Panc1 (cell line): Measurements from ENCODE around the gene GAREM2. TPM values are rescaled to one million over a fixed set of nuclear protein-coding genes. Genes with fewer than 3 reads are reported as not detected.
"Not testable (repeated sequence)": the region's sequence is repeated elsewhere in the genome, so short reads cannot be mapped to it uniquely, and the experiment has no call there.

Experiments
- ATAC-seq: fragments of 200-7000 bp; cut with Tn5 transposase; 2 replicates; pipeline ENCODE4 v1.9.1; 2020; ENCODE audit warnings: mild to moderate bottlenecking, moderate library complexity
- BruUV-seq: library from RNA; stranded (reverse); fragments of 400-500 nt; replicated peaks from 2 replicates; lab custom pipeline; 2021; lab: Mats Ljungman, UMichigan
- CTCF ChIA-PET: fragments of 300-600 bp; sonication (Branson Sonifier 250); formaldehyde crosslinking; loops from one replicate; lab custom pipeline; 2022; ENCODE audit warnings: antibody characterized with exemption; lab: Charles Lee
- POLR2A ChIA-PET: fragments of 300-600 bp; sonication (Branson Sonifier 250); formaldehyde crosslinking; loops from one replicate; lab custom pipeline; 2022; ENCODE audit warnings: antibody characterized with exemption; lab: Charles Lee
- DNase-seq: peaks from one replicate; pipeline ENCODE4 v3.0.0-alpha.2; 2010; ENCODE audit warnings: low read depth, low spot score
- H3K27ac ChIP-seq: 2 replicates; pipeline ENCODE4 v1.5.1; 2011; ENCODE audit warnings: mild to moderate bottlenecking, low read length, inconsistent platforms
- H3K27me3 ChIP-seq: fragments of 200-500 bp; sonication (Bioruptor generic); 2 replicates; pipeline ENCODE4 v1.6.0; 2014; ENCODE audit warnings: low read length, inconsistent platforms; ENCODE audit not compliant: control insufficient read depth, insufficient read depth
- H3K36me3 ChIP-seq: fragments of 200-500 bp; sonication (Bioruptor generic); 2 replicates; pipeline ENCODE4 v1.5.1; 2014; ENCODE audit warnings: inconsistent platforms, mild to moderate bottlenecking, low read length, moderate library complexity; ENCODE audit not compliant: control insufficient read depth, insufficient read depth
- H3K4me1 ChIP-seq: 2 replicates; pipeline ENCODE4 v1.5.1; 2011; ENCODE audit warnings: inconsistent platforms, mild to moderate bottlenecking, low read length, moderate library complexity; ENCODE audit not compliant: control insufficient read depth, insufficient read depth
- H3K4me3 ChIP-seq, 2 experiments: 2 replicates each; pipeline ENCODE4 v1.5.1; 2011 to 2012; ENCODE audit warnings: low read depth in 2 of 2, low read length in 2 of 2, mild to moderate bottlenecking in 2 of 2, inconsistent platforms in 1 of 2, moderate library complexity in 1 of 2
- H3K9me3 ChIP-seq: fragments of 200-500 bp; sonication (Bioruptor generic); 2 replicates; pipeline ENCODE4 v1.5.1; 2014; ENCODE audit warnings: low read depth, mild to moderate bottlenecking, inconsistent platforms, low read length, moderate library complexity; ENCODE audit not compliant: control insufficient read depth, insufficient read depth
- CTCF ChIP-seq: fragments of 450-650 bp; IDR thresholded peaks from 2 replicates; pipeline ENCODE4 v1.5.1; 2017; ENCODE audit warnings: mild to moderate bottlenecking
- POLR2AphosphoS5 ChIP-seq: IDR thresholded peaks from 2 replicates; pipeline ENCODE4 v1.6.1; 2012; ENCODE audit warnings: mild to moderate bottlenecking, low read depth, low read length, moderate library complexity
- SIN3A ChIP-seq: IDR thresholded peaks from 2 replicates; pipeline ENCODE4 v1.6.1; 2012; ENCODE audit warnings: low read depth, mild to moderate bottlenecking, low read length, moderate library complexity, borderline replicate concordance; ENCODE audit not compliant: insufficient read depth
- TCF7L2 ChIP-seq: IDR thresholded peaks from 2 replicates; pipeline ENCODE4 v1.6.1; 2011; ENCODE audit warnings: mild to moderate bottlenecking, low read depth, low read length, inconsistent platforms
- in situ Hi-C: cut with HindIII; loops from 2 replicates; pipeline ENCODE4 v1.10.0; 2016; ENCODE audit warnings: low sequenced_read_pairs, low pct_unique_long_range_greater_than_20kb
- intact Hi-C: fragments of 100-400 bp; cut with micrococcal nuclease; formaldehyde crosslinking; loops from one replicate; pipeline ENCODE4 v1.10.0; 2022; ENCODE audit not compliant: unreplicated experiment
- total RNA-seq: library from RNA; stranded (reverse); gene quantifications from one replicate; pipeline ENCODE4 v1.2.1, GENCODE V29; 2021; ENCODE audit not compliant: unreplicated experiment
- TF ChIP-seq, protein P1 (sequence below), 2 experiments: IDR thresholded peaks; 2 replicates each; pipeline ENCODE4 v1.6.1; 2011 to 2012; ENCODE audit warnings: low read depth in 2 of 2, control low read depth in 1 of 2, low read length in 1 of 2, mild to moderate bottlenecking in 1 of 2, moderate library complexity in 1 of 2; ENCODE audit not compliant: insufficient read depth in 1 of 2

The GAREM2 gene
- total RNA-seq, 1 experiment from 2014 or later: 12.4 TPM

DNA sequence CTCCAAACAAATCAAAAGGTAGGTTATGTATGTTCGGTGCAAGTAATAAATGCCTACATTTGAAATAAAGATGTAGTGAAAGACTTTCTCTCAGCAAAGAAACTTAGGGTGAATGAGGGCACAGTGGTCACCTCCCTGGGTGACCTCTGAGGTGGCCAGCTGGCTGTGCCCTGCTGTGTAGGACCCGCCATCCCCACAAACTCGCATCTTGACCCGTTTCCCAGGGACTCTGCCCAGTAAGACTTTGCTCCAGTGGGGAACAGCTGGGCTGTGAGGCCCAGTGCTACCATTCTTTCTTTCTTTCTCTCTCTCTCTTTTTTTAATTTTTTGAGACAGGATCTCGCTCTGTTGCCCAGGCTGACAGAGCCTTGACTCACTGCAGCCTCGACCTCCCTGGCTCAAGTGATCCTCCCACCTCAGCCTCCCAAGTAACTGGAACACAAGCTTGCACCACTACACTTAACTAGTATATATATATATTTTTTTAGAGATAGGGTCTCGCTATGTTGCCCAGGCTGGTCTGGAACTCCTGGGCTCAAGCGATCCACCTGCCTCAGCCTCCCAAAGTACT lies 8.2 kb upstream of the GAREM2 start:
- no TSS peak for BruUV-seq
- H3K4me1 ChIP-seq: no peaks in the 10 kb centered on the region
- no peaks in the 10 kb centered on the region for H3K9me3 ChIP-seq
- H3K27me3 ChIP-seq: no peaks in the 10 kb centered on the region
- H3K36me3 ChIP-seq: no peaks in the 10 kb centered on the region
- DNase-seq (no peak), ATAC-seq (no peak)
- TF ChIP-seq CTCF: no peak
- no peak for TF ChIP-seq TCF7L2
- TF ChIP-seq POLR2AphosphoS5: no peak
- TF ChIP-seq, protein P1, sequence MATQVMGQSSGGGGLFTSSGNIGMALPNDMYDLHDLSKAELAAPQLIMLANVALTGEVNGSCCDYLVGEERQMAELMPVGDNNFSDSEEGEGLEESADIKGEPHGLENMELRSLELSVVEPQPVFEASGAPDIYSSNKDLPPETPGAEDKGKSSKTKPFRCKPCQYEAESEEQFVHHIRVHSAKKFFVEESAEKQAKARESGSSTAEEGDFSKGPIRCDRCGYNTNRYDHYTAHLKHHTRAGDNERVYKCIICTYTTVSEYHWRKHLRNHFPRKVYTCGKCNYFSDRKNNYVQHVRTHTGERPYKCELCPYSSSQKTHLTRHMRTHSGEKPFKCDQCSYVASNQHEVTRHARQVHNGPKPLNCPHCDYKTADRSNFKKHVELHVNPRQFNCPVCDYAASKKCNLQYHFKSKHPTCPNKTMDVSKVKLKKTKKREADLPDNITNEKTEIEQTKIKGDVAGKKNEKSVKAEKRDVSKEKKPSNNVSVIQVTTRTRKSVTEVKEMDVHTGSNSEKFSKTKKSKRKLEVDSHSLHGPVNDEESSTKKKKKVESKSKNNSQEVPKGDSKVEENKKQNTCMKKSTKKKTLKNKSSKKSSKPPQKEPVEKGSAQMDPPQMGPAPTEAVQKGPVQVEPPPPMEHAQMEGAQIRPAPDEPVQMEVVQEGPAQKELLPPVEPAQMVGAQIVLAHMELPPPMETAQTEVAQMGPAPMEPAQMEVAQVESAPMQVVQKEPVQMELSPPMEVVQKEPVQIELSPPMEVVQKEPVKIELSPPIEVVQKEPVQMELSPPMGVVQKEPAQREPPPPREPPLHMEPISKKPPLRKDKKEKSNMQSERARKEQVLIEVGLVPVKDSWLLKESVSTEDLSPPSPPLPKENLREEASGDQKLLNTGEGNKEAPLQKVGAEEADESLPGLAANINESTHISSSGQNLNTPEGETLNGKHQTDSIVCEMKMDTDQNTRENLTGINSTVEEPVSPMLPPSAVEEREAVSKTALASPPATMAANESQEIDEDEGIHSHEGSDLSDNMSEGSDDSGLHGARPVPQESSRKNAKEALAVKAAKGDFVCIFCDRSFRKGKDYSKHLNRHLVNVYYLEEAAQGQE (IDR thresholded peaks at IDR 0.05; ENCODE audit: insufficient read depth in 1 of 2, low read depth in 2 of 2, low read length in 1 of 2): no peak
- TF ChIP-seq SIN3A: no peak
- ChIA-PET CTCF (no interaction called here), POLR2A (no interaction called here)
- no peak overlapping the region for H3K4me3 ChIP-seq
- intact Hi-C loops: no loop called here
- no peak overlapping the region for H3K27ac ChIP-seq
- in situ Hi-C loops: no loop called here

DNA sequence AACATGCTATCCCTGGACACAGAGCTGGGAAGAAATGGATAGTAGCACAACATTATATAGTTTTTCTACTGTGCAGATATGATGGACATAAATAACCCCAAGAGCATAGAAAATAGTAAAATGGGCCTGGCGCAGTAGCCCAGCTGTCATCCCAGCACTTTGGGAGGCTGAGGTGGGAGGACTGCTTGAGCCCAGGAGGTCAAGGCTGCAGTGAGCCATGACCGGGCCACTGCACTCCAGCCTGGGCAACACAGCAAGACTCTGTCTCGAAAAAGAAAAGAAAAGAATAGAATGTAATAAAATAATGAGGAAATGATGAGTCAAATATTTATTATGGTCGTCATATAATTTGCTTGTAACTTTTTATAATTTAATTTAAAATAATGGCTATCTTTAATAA lies 7.5 kb upstream of the GAREM2 start:
- TF ChIP-seq CTCF: no peak
- no peak for TF ChIP-seq TCF7L2
- TF ChIP-seq POLR2AphosphoS5: no peak
- TF ChIP-seq SIN3A: no peak
- TF ChIP-seq, protein P1 (IDR thresholded peaks at IDR 0.05; ENCODE audit: insufficient read depth in 1 of 2, low read depth in 2 of 2, low read length in 1 of 2): no peak
- POLR2A ChIA-PET: no interaction called here
- ATAC-seq (no peak), DNase-seq (no peak)
- H3K9me3 ChIP-seq: no peaks in the 10 kb centered on the region
- no peaks in the 10 kb centered on the region for H3K4me1 ChIP-seq
- no peak overlapping the region for H3K4me3 ChIP-seq
- no TSS peak for BruUV-seq
- H3K27me3 ChIP-seq: no peaks in the 10 kb centered on the region
- intact Hi-C loops (no loop called here), in situ Hi-C loops (no loop called here)
- CTCF ChIA-PET: interaction anchor here (0.7 kb wide), 1 partner anchor 215 kb away, joined by 5 read pairs; no protein-coding TSS in a partner anchor
- no peak overlapping the region for H3K27ac ChIP-seq
- H3K36me3 ChIP-seq: no peaks in the 10 kb centered on the region

DNA sequence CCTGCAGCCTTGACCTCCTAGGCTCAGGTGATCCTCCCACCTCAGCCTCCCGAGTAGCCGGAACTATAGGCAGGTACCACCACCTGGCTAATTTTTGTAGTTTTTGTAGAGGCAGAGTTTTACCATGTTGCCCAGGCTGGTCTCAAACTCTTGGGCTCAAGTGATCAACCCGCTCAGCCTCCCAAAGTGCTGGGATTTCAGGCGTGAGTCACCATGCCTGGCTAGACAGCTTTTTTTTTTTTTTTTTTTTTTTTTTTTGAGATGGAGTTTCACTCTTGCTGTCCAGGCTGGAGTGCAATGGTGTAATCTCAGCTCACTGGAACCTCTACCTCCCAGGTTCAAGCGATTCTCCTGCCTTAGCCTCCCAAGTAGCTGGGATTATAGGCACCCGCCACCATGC lies 6.3 kb upstream of the GAREM2 start:
- H3K36me3 ChIP-seq, intact Hi-C loops, H3K27me3 ChIP-seq, H3K9me3 ChIP-seq, BruUV-seq, ATAC-seq, in situ Hi-C loops, H3K4me3 ChIP-seq, DNase-seq, H3K27ac ChIP-seq, H3K4me1 ChIP-seq: not testable (repeated sequence)
- ChIA-PET POLR2A (interaction anchor here (0.5 kb wide), 1 partner anchor 19 kb away, joined by 3 read pairs; no protein-coding TSS in a partner anchor), CTCF (interaction anchor here (0.6 kb wide), 1 partner anchor 315 kb away, joined by 3 read pairs; no protein-coding TSS in a partner anchor)
